Measurements from ENCODE around the gene BRD9.
"Not testable (repeated sequence)": the region's sequence is repeated elsewhere in the genome, so short reads cannot be mapped to it uniquely, and the experiment has no call there.

BRD9 gene

DNA sequence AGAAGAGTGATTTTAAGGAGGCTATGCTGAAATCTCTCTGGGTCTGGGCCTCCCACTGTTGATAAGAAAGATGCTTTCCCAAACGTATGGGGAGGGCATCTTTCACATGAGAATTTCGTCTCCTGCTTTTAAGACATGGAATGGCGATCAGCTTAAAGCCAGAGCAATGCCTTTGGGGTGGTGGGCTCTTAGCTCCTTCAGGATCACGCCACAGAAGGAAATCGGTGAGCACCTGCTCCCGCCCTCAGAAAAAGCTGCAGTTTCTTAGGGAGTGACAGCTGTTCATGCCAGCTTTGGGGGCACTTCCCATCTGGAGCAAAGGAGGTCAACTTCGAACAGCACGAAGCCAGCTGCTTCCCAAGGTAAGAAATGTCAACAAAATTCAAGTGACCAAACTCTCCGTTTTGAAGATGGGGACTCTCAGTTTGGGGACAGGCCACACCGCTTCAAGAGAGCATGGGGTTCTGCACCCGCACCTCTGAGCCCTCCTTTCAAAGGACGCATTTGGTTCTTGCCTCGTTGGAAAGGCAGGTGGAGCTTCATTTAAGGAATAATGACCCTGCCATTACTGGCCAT lies 39.1 kb upstream of the BRD9 start:
- no peak overlapping the region for H3K4me3 Mint-ChIP-seq
- DNase-seq = no peak
- no peak for TF ChIP-seq CTCF (IDR thresholded peaks at IDR 0.05)
- H3K36me3 Mint-ChIP-seq (ENCODE audit: low read depth) = no peaks in the 10 kb centered on the region
- H3K27me3 Mint-ChIP-seq (ENCODE audit: low read depth, poor library complexity) = peaks cover 24% of the 10 kb centered on the region
- peaks cover 11% of the 10 kb centered on the region for H3K9me3 Mint-ChIP-seq
- peaks cover 18% of the 10 kb centered on the region for H3K4me1 Mint-ChIP-seq
- H3K27ac Mint-ChIP-seq = no peak overlapping the region

GRCh38 chr5:930866-931265 lies 38.3 kb upstream of the BRD9 start:
- H3K36me3 Mint-ChIP-seq (ENCODE audit: low read depth) = no peaks in the 10 kb centered on the region
- H3K27ac Mint-ChIP-seq = no peak overlapping the region
- peaks cover 11% of the 10 kb centered on the region for H3K9me3 Mint-ChIP-seq
- no peak for DNase-seq
- TF ChIP-seq CTCF (IDR thresholded peaks at IDR 0.05) = no peak
- H3K27me3 Mint-ChIP-seq (ENCODE audit: low read depth, poor library complexity) = peaks cover 32% of the 10 kb centered on the region
- H3K4me3 Mint-ChIP-seq = no peak overlapping the region
- peaks cover 25% of the 10 kb centered on the region for H3K4me1 Mint-ChIP-seq

DNA sequence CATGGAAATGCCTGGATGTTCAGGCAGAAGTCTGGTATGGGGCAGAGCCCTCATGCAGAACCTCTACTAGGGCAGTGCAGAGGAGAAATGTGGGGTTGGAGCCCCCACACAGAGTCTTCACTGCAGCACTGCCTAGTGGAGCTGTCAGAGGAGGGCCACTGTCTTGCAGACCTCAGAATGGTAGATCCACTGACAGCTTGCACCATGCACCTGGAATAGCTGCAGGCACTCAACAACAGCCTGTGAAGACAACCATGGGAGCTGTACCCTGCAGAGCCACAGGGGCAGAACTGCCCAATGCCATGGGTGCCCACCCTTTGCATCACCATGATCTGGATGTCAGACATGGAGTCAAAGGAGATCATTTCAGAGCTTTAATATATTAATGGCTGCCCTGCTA lies 37.0 kb upstream of the BRD9 start:
- H3K36me3 Mint-ChIP-seq (ENCODE audit: low read depth) = no peaks in the 10 kb centered on the region
- H3K9me3 Mint-ChIP-seq = peaks cover 5% of the 10 kb centered on the region
- H3K27ac Mint-ChIP-seq = no peak overlapping the region
- H3K4me1 Mint-ChIP-seq = peaks cover 25% of the 10 kb centered on the region
- no peak for DNase-seq
- TF ChIP-seq CTCF (IDR thresholded peaks at IDR 0.05) = no peak
- peaks cover 41% of the 10 kb centered on the region for H3K27me3 Mint-ChIP-seq (ENCODE audit: low read depth, poor library complexity)
- H3K4me3 Mint-ChIP-seq = no peak overlapping the region

GRCh38 chr5:929182-929581 lies 36.6 kb upstream of the BRD9 start:
- peaks cover 25% of the 10 kb centered on the region for H3K4me1 Mint-ChIP-seq
- DNase-seq; H3K36me3 Mint-ChIP-seq (ENCODE audit: low read depth); H3K4me3 Mint-ChIP-seq; H3K27ac Mint-ChIP-seq; H3K9me3 Mint-ChIP-seq: not testable (repeated sequence)
- H3K27me3 Mint-ChIP-seq (ENCODE audit: low read depth, poor library complexity) = peaks cover 45% of the 10 kb centered on the region

GRCh38 chr5:927172-928015 lies 34.8 kb upstream of the BRD9 start:
- Mint-ChIP-seq H3K4me1 (peaks cover 13% of the 10 kb centered on the region), H3K9me3 (no peaks in the 10 kb centered on the region), H3K36me3 (ENCODE audit: low read depth) (no peaks in the 10 kb centered on the region), H3K4me3 (peak overlapping the region; percentile 56), H3K27me3 (ENCODE audit: low read depth, poor library complexity) (peaks cover 54% of the 10 kb centered on the region), H3K27ac (no peak overlapping the region)
- no peak for TF ChIP-seq CTCF (IDR thresholded peaks at IDR 0.05)
- no peak for DNase-seq

GRCh38 chr5:926417-927171 lies 34.0 kb upstream of the BRD9 start:
- H3K27me3 Mint-ChIP-seq (ENCODE audit: low read depth, poor library complexity) = peaks cover 54% of the 10 kb centered on the region
- peak overlapping the region; percentile 77 for H3K4me3 Mint-ChIP-seq
- H3K4me1 Mint-ChIP-seq = peaks cover 8% of the 10 kb centered on the region
- H3K36me3 Mint-ChIP-seq (ENCODE audit: low read depth) = peaks cover under 1% of the 10 kb centered on the region
- peak; percentile 73 for DNase-seq
- no peaks in the 10 kb centered on the region for H3K9me3 Mint-ChIP-seq
- no peak overlapping the region for H3K27ac Mint-ChIP-seq
- TF ChIP-seq CTCF (IDR thresholded peaks at IDR 0.05) = peak; percentile 46
